H9 (cell line): ENCODE measurements around the gene LINS1. TPM values are rescaled to one million over a fixed set of nuclear protein-coding genes. Genes with fewer than 3 reads are reported as not detected.

Experiments used
- DNase-seq: peaks from one replicate; pipeline ENCODE4 v3.0.0-alpha.2; 2017
- H2AFZ ChIP-seq: one replicate; pipeline ENCODE4 v1.6.1; 2013; ENCODE audit warnings: mild to moderate bottlenecking, low read length, control low read depth, moderate library complexity
- H2AK5ac ChIP-seq: 2 replicates; pipeline ENCODE4 v1.6.1; 2013; ENCODE audit warnings: low read length, control low read depth, mixed read lengths; ENCODE audit not compliant: insufficient read length
- H2BK120ac ChIP-seq: one replicate; pipeline ENCODE4 v1.6.1; 2013; ENCODE audit warnings: low read depth, mild to moderate bottlenecking, low read length, control low read depth, inconsistent platforms; ENCODE audit not compliant: poor library complexity, severe bottlenecking
- H2BK12ac ChIP-seq: 2 replicates; pipeline ENCODE4 v1.6.1; 2013; ENCODE audit warnings: low read length, control low read depth, mixed read lengths, low read depth; ENCODE audit not compliant: insufficient read length
- H2BK15ac ChIP-seq: 2 replicates; pipeline ENCODE4 v1.6.1; 2013; ENCODE audit warnings: low read depth, low read length, control low read depth
- H2BK20ac ChIP-seq: one replicate; pipeline ENCODE4 v1.6.1; 2013; ENCODE audit warnings: low read depth, mild to moderate bottlenecking, low read length, control low read depth, inconsistent platforms; ENCODE audit not compliant: poor library complexity, severe bottlenecking
- H2BK5ac ChIP-seq: 2 replicates; pipeline ENCODE4 v1.6.1; 2013; ENCODE audit warnings: low read length, control low read depth, mixed read lengths; ENCODE audit not compliant: insufficient read length
- H3K14ac ChIP-seq: 2 replicates; pipeline ENCODE4 v1.6.1; 2013; ENCODE audit warnings: low read length, control low read depth; ENCODE audit not compliant: insufficient read depth
- H3K18ac ChIP-seq: 2 replicates; pipeline ENCODE4 v1.6.1; 2013; ENCODE audit warnings: low read depth, mild to moderate bottlenecking, mixed read lengths, low read length, control low read depth; ENCODE audit not compliant: insufficient read length
- H3K23ac ChIP-seq: 2 replicates; pipeline ENCODE4 v1.6.1; 2013; ENCODE audit warnings: low read length, control low read depth, mixed read lengths, low read depth; ENCODE audit not compliant: insufficient read length
- H3K23me2 ChIP-seq: 2 replicates; pipeline ENCODE4 v1.6.1; 2013; ENCODE audit warnings: low read depth, mild to moderate bottlenecking, mixed read lengths, low read length, control low read depth; ENCODE audit not compliant: insufficient read length, poor library complexity, severe bottlenecking
- H3K27ac ChIP-seq: 2 replicates; pipeline ENCODE4 v1.5.1; 2013; ENCODE audit warnings: low read length, control low read depth, mixed read lengths, low read depth; ENCODE audit not compliant: insufficient read length
- H3K27me3 ChIP-seq: 2 replicates; pipeline ENCODE4 v1.6.1; 2013; ENCODE audit warnings: low read length, control low read depth, inconsistent platforms; ENCODE audit not compliant: insufficient read depth
- H3K4ac ChIP-seq: 2 replicates; pipeline ENCODE4 v1.6.1; 2013; ENCODE audit warnings: low read depth, mild to moderate bottlenecking, control low read depth, inconsistent platforms, low read length, moderate library complexity
- H3K4me1 ChIP-seq: 2 replicates; pipeline ENCODE4 v1.6.1; 2013; ENCODE audit warnings: low read length, control low read depth, inconsistent platforms; ENCODE audit not compliant: insufficient read depth
- H3K4me2 ChIP-seq: 2 replicates; pipeline ENCODE4 v1.6.1; 2013; ENCODE audit warnings: low read length, control low read depth, mixed read lengths; ENCODE audit not compliant: insufficient read length, insufficient read depth
- H3K56ac ChIP-seq: 2 replicates; pipeline ENCODE4 v1.6.1; 2013; ENCODE audit warnings: low read depth, mild to moderate bottlenecking, mixed read lengths, low read length, control low read depth; ENCODE audit not compliant: insufficient read length
- H3K79me1 ChIP-seq: 2 replicates; pipeline ENCODE4 v1.6.1; 2013; ENCODE audit warnings: low read depth, mild to moderate bottlenecking, moderate library complexity, low read length, control low read depth, inconsistent platforms; ENCODE audit not compliant: insufficient read depth, poor library complexity, severe bottlenecking
- H3K79me2 ChIP-seq: 2 replicates; pipeline ENCODE4 v1.6.1; 2013; ENCODE audit warnings: low read length, control low read depth, inconsistent platforms; ENCODE audit not compliant: insufficient read depth
- H3K9ac ChIP-seq: 2 replicates; pipeline ENCODE4 v1.6.1; 2013; ENCODE audit warnings: low read length, control low read depth, mixed read lengths; ENCODE audit not compliant: insufficient read length; ENCODE audit errors: extremely low read depth
- H3K9me3 ChIP-seq: one replicate; pipeline ENCODE4 v1.6.1; 2013; ENCODE audit warnings: low read depth, low read length, inconsistent platforms; ENCODE audit not compliant: control insufficient read depth
- H3T11ph ChIP-seq: one replicate; pipeline ENCODE4 v1.6.1; 2013; ENCODE audit warnings: mild to moderate bottlenecking, low read length, control low read depth, inconsistent platforms
- H4K20me1 ChIP-seq: one replicate; pipeline ENCODE4 v1.6.1; 2013; ENCODE audit not compliant: control insufficient read depth, insufficient read length, insufficient read depth
- H4K5ac ChIP-seq: 2 replicates; pipeline ENCODE4 v1.6.1; 2013; ENCODE audit warnings: low read depth, mild to moderate bottlenecking, mixed read lengths, low read length, control low read depth; ENCODE audit not compliant: insufficient read length
- H4K8ac ChIP-seq: replicated peaks from 2 replicates; pipeline ENCODE4 v1.6.1; 2013; ENCODE audit warnings: low read length, control low read depth, mixed read lengths, low read depth; ENCODE audit not compliant: insufficient read length
- H4K91ac ChIP-seq: 2 replicates; pipeline ENCODE4 v1.6.1; 2013; ENCODE audit warnings: low read depth, mild to moderate bottlenecking, moderate library complexity, mixed read lengths, low read length, control low read depth; ENCODE audit not compliant: insufficient read length
- H3K27ac Mint-ChIP-seq, 3 experiments: 2 replicates in 2 of 3; 3 replicates in 1 of 3; pipeline ENCODE4 v1.8.0; 2020 to 2021; ENCODE audit warnings: mixed read lengths in 3 of 3, mild to moderate bottlenecking in 1 of 3, moderate library complexity in 1 of 3
- H3K27me3 Mint-ChIP-seq: 2 replicates; pipeline ENCODE4 v1.8.0; 2021; ENCODE audit warnings: low read depth, mild to moderate bottlenecking, moderate library complexity, mixed read lengths
- H3K36me3 Mint-ChIP-seq, 3 experiments: 2 replicates in 2 of 3; 3 replicates in 1 of 3; pipeline ENCODE4 v1.8.0; 2020 to 2021; ENCODE audit warnings: low read depth in 3 of 3, mixed read lengths in 3 of 3; ENCODE audit not compliant: insufficient read depth in 1 of 3
- H3K4me1 Mint-ChIP-seq, 2 experiments: 2 replicates each; pipeline ENCODE4 v1.8.0; 2020; ENCODE audit warnings: mixed read lengths in 2 of 2
- H3K4me3 Mint-ChIP-seq, 2 experiments: 2 replicates in 1 of 2; 3 replicates in 1 of 2; pipeline ENCODE4 v1.8.0; 2020 to 2021; ENCODE audit warnings: mild to moderate bottlenecking in 2 of 2, mixed read lengths in 2 of 2, moderate library complexity in 1 of 2
- H3K9me3 Mint-ChIP-seq, 2 experiments: 2 replicates in 1 of 2; 3 replicates in 1 of 2; pipeline ENCODE4 v1.8.0; 2020; ENCODE audit warnings: mild to moderate bottlenecking in 2 of 2, mixed read lengths in 2 of 2, moderate library complexity in 1 of 2
- WGBS: extraction: QIAGEN DNeasy Blood & Tissue Kit; methylation state at CpG from one replicate; pipeline ENCODE4 v1.1.7; 2013; ENCODE audit warnings: missing lambda C conversion rate, low lambda C conversion rate, mixed read lengths; ENCODE audit not compliant: insufficient read length; ENCODE audit errors: extremely low coverage; 5-methylcytosine and 5-hydroxymethylcytosine counted together
- total RNA-seq: library from RNA; stranded (reverse); gene quantifications from 2 replicates; pipeline ENCODE4 v1.2.1, GENCODE V29; 2021
- TF ChIP-seq, protein P1 (sequence below): fragments of 200-600 bp; sonication (generic); conservative IDR thresholded peaks from 3 replicates; pipeline ENCODE4 v1.8.0; 2021; ENCODE audit warnings: antibody characterized with exemption, mild to moderate bottlenecking

LINS1 gene
- total RNA-seq, 1 experiment from 2014 or later: 8.8 TPM

DNA sequence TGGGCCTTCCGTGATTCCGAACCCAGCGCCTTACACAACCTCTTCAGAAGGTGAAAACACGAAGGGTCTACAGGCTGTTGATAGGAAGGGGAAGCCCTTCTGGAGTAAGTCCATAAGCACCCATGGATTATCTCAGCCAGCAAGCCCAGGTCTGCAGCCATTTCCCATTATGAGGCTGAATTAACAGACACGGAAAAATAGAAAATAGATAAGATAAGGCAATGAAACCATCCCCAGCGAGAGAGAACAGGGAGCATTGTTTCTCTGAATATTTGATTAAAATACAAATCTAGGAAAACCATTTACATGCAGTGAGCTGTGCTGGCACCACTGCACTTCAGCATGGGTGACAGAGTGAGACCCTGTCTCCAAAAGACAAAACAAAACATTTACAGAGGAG is 57.0 kb downstream of the LINS1 start:
- TF ChIP-seq, protein P1, sequence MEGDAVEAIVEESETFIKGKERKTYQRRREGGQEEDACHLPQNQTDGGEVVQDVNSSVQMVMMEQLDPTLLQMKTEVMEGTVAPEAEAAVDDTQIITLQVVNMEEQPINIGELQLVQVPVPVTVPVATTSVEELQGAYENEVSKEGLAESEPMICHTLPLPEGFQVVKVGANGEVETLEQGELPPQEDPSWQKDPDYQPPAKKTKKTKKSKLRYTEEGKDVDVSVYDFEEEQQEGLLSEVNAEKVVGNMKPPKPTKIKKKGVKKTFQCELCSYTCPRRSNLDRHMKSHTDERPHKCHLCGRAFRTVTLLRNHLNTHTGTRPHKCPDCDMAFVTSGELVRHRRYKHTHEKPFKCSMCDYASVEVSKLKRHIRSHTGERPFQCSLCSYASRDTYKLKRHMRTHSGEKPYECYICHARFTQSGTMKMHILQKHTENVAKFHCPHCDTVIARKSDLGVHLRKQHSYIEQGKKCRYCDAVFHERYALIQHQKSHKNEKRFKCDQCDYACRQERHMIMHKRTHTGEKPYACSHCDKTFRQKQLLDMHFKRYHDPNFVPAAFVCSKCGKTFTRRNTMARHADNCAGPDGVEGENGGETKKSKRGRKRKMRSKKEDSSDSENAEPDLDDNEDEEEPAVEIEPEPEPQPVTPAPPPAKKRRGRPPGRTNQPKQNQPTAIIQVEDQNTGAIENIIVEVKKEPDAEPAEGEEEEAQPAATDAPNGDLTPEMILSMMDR: no peak
- H3K27me3 ChIP-seq: no peaks in the 10 kb centered on the region
- no peak overlapping the region for H2BK5ac ChIP-seq
- H2BK12ac ChIP-seq: no peak overlapping the region
- no peaks in the 10 kb centered on the region for H3K23me2 ChIP-seq
- no peak overlapping the region for H3T11ph ChIP-seq
- H2BK120ac ChIP-seq: no peak overlapping the region
- H3K79me2 ChIP-seq: no peaks in the 10 kb centered on the region
- no peak overlapping the region for H4K8ac ChIP-seq
- H3K18ac ChIP-seq: no peak overlapping the region
- no peak overlapping the region for H4K91ac ChIP-seq
- no CpG with 5 or more reads among the region's 6 CpGs for WGBS
- H3K9ac ChIP-seq: no peak overlapping the region
- H3K79me1 ChIP-seq: no peaks in the 10 kb centered on the region
- H2BK20ac ChIP-seq: no peak overlapping the region
- Mint-ChIP-seq H3K36me3 (no peaks in the 10 kb centered on the region; a peak in 1 of 7 replicates), H3K27me3 (no peaks in the 10 kb centered on the region; the same call in 1 of the 2 replicates), H3K4me3 (no peak overlapping the region), H3K9me3 (peaks cover 2 to 10% of the 10 kb centered on the region in 2 experiments; a peak in 4 of 5 replicates), H3K4me1 (no peaks in the 10 kb centered on the region), H3K27ac (no peak overlapping the region)
- no peaks in the 10 kb centered on the region for H3K4me1 ChIP-seq
- no peak overlapping the region for H2AFZ ChIP-seq
- H2BK15ac ChIP-seq: no peak overlapping the region
- H4K20me1 ChIP-seq: no peaks in the 10 kb centered on the region
- no peak overlapping the region for H3K23ac ChIP-seq
- H3K27ac ChIP-seq: no peak overlapping the region
- H3K4me2 ChIP-seq: no peak overlapping the region
- H3K14ac ChIP-seq: no peak overlapping the region
- no peaks in the 10 kb centered on the region for H3K9me3 ChIP-seq
- H3K4ac ChIP-seq: no peak overlapping the region
- no peak for DNase-seq
- no peak overlapping the region for H3K56ac ChIP-seq
- no peak overlapping the region for H2AK5ac ChIP-seq
- no peak overlapping the region for H4K5ac ChIP-seq
